GM06990 (cell line): ENCODE data around the gene AUTS2.

ENCODE experiments used
- DNase-seq: peaks from one replicate; pipeline ENCODE4 v3.0.0-alpha.2; 2011; ENCODE audit not compliant: insufficient read length; ENCODE audit errors: extremely low read depth
- H3K27me3 ChIP-seq: replicated peaks from 2 replicates; pipeline ENCODE4 v1.6.0; 2011; ENCODE audit warnings: low read length; ENCODE audit not compliant: control insufficient read depth, insufficient read depth
- H3K36me3 ChIP-seq: 2 replicates; pipeline ENCODE4 v1.5.1; 2011; ENCODE audit warnings: low read length; ENCODE audit not compliant: control insufficient read depth, insufficient read depth
- H3K4me3 ChIP-seq: replicated peaks from 2 replicates; pipeline ENCODE4 v1.5.1; 2011; ENCODE audit warnings: low read depth, mild to moderate bottlenecking, control low read depth, low read length
- CTCF ChIP-seq: IDR thresholded peaks from 2 replicates; pipeline ENCODE4 v1.5.1; 2011; ENCODE audit warnings: low read length, control low read depth, mild to moderate bottlenecking, inconsistent platforms; ENCODE audit not compliant: insufficient read depth, poor library complexity, severe bottlenecking

AUTS2 gene

GRCh38 chr7:69643708-69644445, 45.6 kb downstream of the AUTS2 start:
- no peak for TF ChIP-seq CTCF
- DNase-seq = no peak
- Histone ChIP-seq H3K27me3 (no peaks in the 10 kb centered on the region), H3K36me3 (no peaks in the 10 kb centered on the region), H3K4me3 (no peak overlapping the region)

GRCh38 chr7:69645683-69646082, 47.4 kb downstream of the AUTS2 start:
- no peak overlapping the region for H3K4me3 ChIP-seq
- TF ChIP-seq CTCF = no peak
- no peaks in the 10 kb centered on the region for H3K36me3 ChIP-seq

GRCh38 chr7:69651101-69651590, 52.9 kb downstream of the AUTS2 start:
- Histone ChIP-seq H3K27me3 (no peaks in the 10 kb centered on the region), H3K36me3 (no peaks in the 10 kb centered on the region), H3K4me3 (no peak overlapping the region)
- DNase-seq = peak; percentile 52
- no peak for TF ChIP-seq CTCF

More at GRCh38 chr7:69645683-69646082, 47.4 kb downstream of the AUTS2 start:
- no peaks in the 10 kb centered on the region for H3K27me3 ChIP-seq
- no peak for DNase-seq

- Histone ChIP-seq H3K36me3 (no peaks in the 10 kb centered on the region), H3K27me3 (no peaks in the 10 kb centered on the region), H3K4me3 (no peak overlapping the region)
- no peak for DNase-seq
- no peak for TF ChIP-seq CTCF
Observed at GRCh38 chr7:69652947-69653701, 54.8 kb downstream of the AUTS2 start.

- Histone ChIP-seq H3K4me3 (no peak overlapping the region), H3K36me3 (no peaks in the 10 kb centered on the region), H3K27me3 (no peaks in the 10 kb centered on the region)
- no peak for TF ChIP-seq CTCF
- no peak for DNase-seq
Observed at GRCh38 chr7:69653806-69654205, 55.5 kb downstream of the AUTS2 start.
